Ovary (tissue), 9 donors: ENCODE results near the gene LTB. TPM values are rescaled to one million over a fixed set of nuclear protein-coding genes. Genes with fewer than 3 reads are reported as not detected.

Experiments
- DNase-seq, 5 donors: peaks; one replicate each; pipeline ENCODE4 v3.0.0-alpha.2; 2019 to 2020
- H3K27ac ChIP-seq, 2 donors: fragments of 200-600 bp; one replicate each; pipeline versions ENCODE4 v1.5.1 to v1.8.0; 2019 to 2022
- H3K27me3 ChIP-seq: fragments of 200-600 bp; one replicate; pipeline ENCODE4 v1.8.0; 2022
- H3K36me3 ChIP-seq: fragments of 200-600 bp; sonication (generic); one replicate; pipeline ENCODE4 v1.5.1; 2019
- H3K4me1 ChIP-seq: one replicate; pipeline ENCODE4 v1.8.1; 2013; ENCODE audit warnings: mild to moderate bottlenecking, moderate library complexity; ENCODE audit not compliant: insufficient read depth
- H3K4me3 ChIP-seq: fragments of 200-600 bp; sonication (generic); one replicate; pipeline ENCODE4 v1.5.1; 2017
- H3K9me3 ChIP-seq, 2 donors: fragments of 200-600 bp in 1 of 2; sonication (generic) in 1 of 2; one replicate each; pipeline versions ENCODE4 v1.5.1 to v1.8.1; 2013 to 2019; ENCODE audit warnings: mild to moderate bottlenecking in 1 of 2, moderate library complexity in 1 of 2
- EP300 ChIP-seq: sonication (generic); formaldehyde crosslinking; IDR thresholded peaks from one replicate; pipeline ENCODE4 v1.6.1; 2017; ENCODE audit warnings: antibody characterized with exemption
- POLR2A ChIP-seq: fragments of 450-650 bp; IDR thresholded peaks from one replicate; pipeline ENCODE4 v1.6.1; 2017; ENCODE audit warnings: antibody characterized with exemption, mild to moderate bottlenecking, moderate library complexity
- WGBS, 3 donors: extraction: QIAGEN DNeasy Blood & Tissue Kit in 1 of 3; methylation state at CpG; one replicate each; pipeline versions ENCODE4 v1.1.5 to v1.1.7; 2013 to 2017; 5-methylcytosine and 5-hydroxymethylcytosine counted together
- intact Hi-C, 4 donors: fragments of 100-400 bp; cut with DNase I; formaldehyde crosslinking; loops; one replicate each; pipeline versions ENCODE4 v1.11.0 to v1.15.1; 2022 to 2023
- polyA plus RNA-seq, 2 donors: library from polyadenylated mRNA; stranded (reverse); fragments of 200-250 nt in 1 of 2; fragments of 350-450 nt in 1 of 2; fragmentation: Illumina TruSeq in 1 of 2; extraction: RNeasy Lipid Tissue Mini Kit (QIAGEN cat#74804) in 1 of 2; gene quantifications; one replicate each; pipeline ENCODE4 v1.2.3, GENCODE V29; 2013 to 2014
- total RNA-seq, 7 donors: library from RNA; depleted of rRNA in 2 of 7; stranded (reverse); fragments of >200 nt in 2 of 7; fragmentation: NEBNext Ultra II Directional in 3 of 7; extraction: Animal tissue kit (Norgen Biotek cat#: 25700) in 3 of 7; gene quantifications; one replicate each; pipeline versions ENCODE4 v1.1.0 to v1.2.4, GENCODE V29; 2016 to 2023
- TF ChIP-seq, protein P1 (sequence below), 3 donors: fragments of 450-650 bp in 2 of 3; fragments of 200-600 bp in 1 of 3; IDR thresholded peaks; one replicate each; pipeline versions ENCODE4 v1.5.1 to v1.8.0; 2016 to 2022; ENCODE audit warnings: antibody characterized with exemption in 3 of 3, mild to moderate bottlenecking in 1 of 3
- donor health status: DM: no; HTN: no; CAD: no; lungs with moderate emphysema.
- donor health status: DM: no; HTN: no; CAD: no.
- donor health status: Bipolar disorder and iron deficiency.
- donor health status: DM: yes; HTN: yes; CAD: no.
- donor health status: DM: no; HTN: no; CAD: no.
- donor health status: DM: yes; HTN: yes; CAD: no.

LTB gene
- total and polyA plus RNA-seq, 9 donors: 0.42 to 1.8 (median 0.60) TPM; not detected in 3

DNA sequence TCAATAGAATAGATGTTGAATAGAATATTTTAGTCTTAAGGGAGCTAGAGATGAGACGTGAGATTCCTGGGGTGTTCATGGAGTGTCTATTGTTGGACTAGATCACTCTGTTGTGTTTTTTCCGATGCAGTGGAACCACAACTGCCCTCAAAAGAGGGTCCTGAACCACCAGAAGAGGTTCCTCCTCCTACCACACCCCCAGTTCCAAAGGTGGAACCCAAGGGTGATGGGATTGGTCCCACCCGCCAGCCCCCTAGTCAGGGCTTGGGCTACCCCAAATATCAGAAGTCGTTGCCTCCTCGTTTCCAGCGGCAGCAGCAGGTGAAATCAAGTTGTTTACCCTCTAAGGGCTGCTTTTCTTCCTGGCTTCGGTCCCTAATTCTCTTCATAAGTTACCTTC, 46.8 kb upstream of the LTB start:
- Histone ChIP-seq H3K27ac (no peak overlapping the region), H3K36me3 (no peaks in the 10 kb centered on the region), H3K9me3 (no peaks in the 10 kb centered on the region), H3K4me1 (no peaks in the 10 kb centered on the region), H3K4me3 (no peak overlapping the region), H3K27me3 (no peaks in the 10 kb centered on the region)
- no peak for DNase-seq
- intact Hi-C loops: no loop called here
- WGBS, 3 donors: 78 to 87% (median 85%) methylated on average over 7 of the region's 7 CpGs
- TF ChIP-seq, protein P1, sequence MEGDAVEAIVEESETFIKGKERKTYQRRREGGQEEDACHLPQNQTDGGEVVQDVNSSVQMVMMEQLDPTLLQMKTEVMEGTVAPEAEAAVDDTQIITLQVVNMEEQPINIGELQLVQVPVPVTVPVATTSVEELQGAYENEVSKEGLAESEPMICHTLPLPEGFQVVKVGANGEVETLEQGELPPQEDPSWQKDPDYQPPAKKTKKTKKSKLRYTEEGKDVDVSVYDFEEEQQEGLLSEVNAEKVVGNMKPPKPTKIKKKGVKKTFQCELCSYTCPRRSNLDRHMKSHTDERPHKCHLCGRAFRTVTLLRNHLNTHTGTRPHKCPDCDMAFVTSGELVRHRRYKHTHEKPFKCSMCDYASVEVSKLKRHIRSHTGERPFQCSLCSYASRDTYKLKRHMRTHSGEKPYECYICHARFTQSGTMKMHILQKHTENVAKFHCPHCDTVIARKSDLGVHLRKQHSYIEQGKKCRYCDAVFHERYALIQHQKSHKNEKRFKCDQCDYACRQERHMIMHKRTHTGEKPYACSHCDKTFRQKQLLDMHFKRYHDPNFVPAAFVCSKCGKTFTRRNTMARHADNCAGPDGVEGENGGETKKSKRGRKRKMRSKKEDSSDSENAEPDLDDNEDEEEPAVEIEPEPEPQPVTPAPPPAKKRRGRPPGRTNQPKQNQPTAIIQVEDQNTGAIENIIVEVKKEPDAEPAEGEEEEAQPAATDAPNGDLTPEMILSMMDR (IDR thresholded peaks at IDR 0.05): no peak
- TF ChIP-seq EP300 (no peak), POLR2A (no peak)

DNA sequence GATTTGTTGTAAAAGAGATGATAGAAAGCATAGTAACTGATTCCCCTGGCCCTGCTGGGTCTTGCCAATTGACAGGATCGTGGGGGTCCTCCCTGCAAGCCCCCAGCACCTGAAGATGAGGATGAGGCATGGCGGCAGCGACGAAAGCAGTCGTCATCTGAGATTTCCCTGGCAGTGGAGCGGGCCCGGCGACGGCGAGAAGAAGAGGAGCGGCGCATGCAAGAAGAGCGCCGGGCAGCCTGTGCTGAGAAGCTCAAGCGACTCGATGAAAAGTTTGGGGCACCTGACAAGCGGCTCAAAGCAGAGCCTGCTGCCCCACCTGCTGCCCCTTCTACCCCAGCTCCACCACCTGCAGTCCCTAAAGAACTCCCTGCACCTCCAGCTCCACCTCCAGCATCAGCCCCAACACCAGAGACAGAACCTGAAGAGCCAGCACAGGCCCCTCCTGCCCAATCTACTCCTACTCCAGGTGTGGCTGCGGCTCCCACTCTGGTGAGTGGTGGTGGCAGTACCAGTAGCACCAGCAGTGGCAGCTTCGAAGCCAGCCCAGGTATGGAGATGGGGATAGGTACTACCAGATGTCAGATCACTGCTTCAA, 45.6 kb upstream of the LTB start:
- no peaks in the 10 kb centered on the region for H3K4me1 ChIP-seq
- no peaks in the 10 kb centered on the region for H3K9me3 ChIP-seq
- 96 to 97% (median 96%) methylated on average over 19 of the region's 19 CpGs for WGBS, 3 donors
- no peak for TF ChIP-seq POLR2A
- no peak for TF ChIP-seq EP300
- TF ChIP-seq, protein P1 (IDR thresholded peaks at IDR 0.05): no peak
- no peak for DNase-seq
- intact Hi-C loops: no loop called here
- no peak overlapping the region for H3K27ac ChIP-seq
- H3K27me3 ChIP-seq: no peaks in the 10 kb centered on the region
- no peaks in the 10 kb centered on the region for H3K36me3 ChIP-seq
- H3K4me3 ChIP-seq: no peak overlapping the region

DNA sequence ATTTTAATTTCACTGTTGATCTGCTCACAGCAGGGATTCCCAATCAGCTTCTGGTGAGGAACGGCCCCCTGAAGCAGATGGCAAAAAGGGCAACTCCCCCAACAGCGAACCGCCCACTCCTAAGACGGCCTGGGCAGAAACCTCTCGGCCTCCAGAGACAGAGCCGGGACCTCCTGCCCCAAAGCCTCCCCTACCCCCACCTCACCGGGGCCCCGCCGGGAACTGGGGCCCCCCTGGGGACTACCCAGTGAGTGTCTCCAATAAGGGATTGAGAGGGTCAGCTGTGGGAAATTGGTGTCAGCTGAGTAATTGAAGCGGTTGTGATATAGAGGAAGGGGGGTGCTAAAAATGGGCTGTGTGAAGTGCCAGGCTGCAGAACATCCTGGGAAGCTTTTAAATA, 44.7 kb upstream of the LTB start:
- 81 to 84% (median 83%) methylated on average over 10 of the region's 10 CpGs for WGBS, 3 donors
- Histone ChIP-seq H3K9me3 (no peaks in the 10 kb centered on the region), H3K36me3 (no peaks in the 10 kb centered on the region), H3K4me1 (peaks cover 1% of the 10 kb centered on the region), H3K27me3 (no peaks in the 10 kb centered on the region), H3K4me3 (no peak overlapping the region), H3K27ac (no peak overlapping the region)
- DNase-seq: no peak
- intact Hi-C loops: no loop called here
- TF ChIP-seq, protein P1 (IDR thresholded peaks at IDR 0.05): no peak
- TF ChIP-seq POLR2A (no peak), EP300 (no peak)

DNA sequence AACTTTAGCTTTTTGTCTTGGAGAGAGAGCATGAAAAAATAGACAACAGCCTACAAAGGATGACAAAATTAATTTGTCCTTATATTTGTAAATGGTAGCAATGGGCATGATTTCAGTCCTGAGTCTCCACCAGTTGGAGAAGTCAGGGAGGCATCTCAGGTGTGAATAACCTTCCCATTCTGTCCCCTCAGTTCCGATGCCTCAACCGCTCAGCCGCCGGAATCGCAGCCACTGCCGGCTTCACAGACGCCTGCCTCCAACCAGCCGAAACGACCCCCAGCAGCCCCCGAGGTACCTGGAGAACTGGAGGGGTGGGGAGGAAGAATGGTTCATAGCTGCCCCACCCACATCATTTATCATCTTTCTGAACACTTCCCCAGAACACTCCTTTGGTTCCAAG, 41.8 kb upstream of the LTB start:
- TF ChIP-seq, protein P1 (IDR thresholded peaks at IDR 0.05): no peak
- no peak for TF ChIP-seq POLR2A
- no peak for TF ChIP-seq EP300
- DNase-seq: no peak
- intact Hi-C loops: loop anchor here in 1 of 4 donors (5.0 kb wide), 1 partner anchor 1657 kb away; no protein-coding TSS in a partner anchor
- H3K4me3 ChIP-seq: no peak overlapping the region
- 80 to 87% (median 83%) methylated on average over 10 of the region's 10 CpGs for WGBS, 3 donors
- H3K27me3 ChIP-seq: no peaks in the 10 kb centered on the region
- H3K9me3 ChIP-seq: no peaks in the 10 kb centered on the region
- no peaks in the 10 kb centered on the region for H3K36me3 ChIP-seq
- no peak overlapping the region for H3K27ac ChIP-seq
- H3K4me1 ChIP-seq: peaks cover 1% of the 10 kb centered on the region
